NCI-H748 (cell line): ENCODE data around the gene PAX5.

Experiments used
- DNase-seq: peaks from one replicate; lab custom pipeline; 2025; ENCODE audit not compliant: unreplicated experiment; lab: John Stamatoyannopoulos, UW

The PAX5 gene

GRCh38 chr9:37037503-37038301 lies 3.6 kb upstream of the PAX5 start:
- DNase-seq = no peak

GRCh38 chr9:37036776-37037502 lies 2.9 kb upstream of the PAX5 start:
- DNase-seq = peak; percentile 80

GRCh38 chr9:37036371-37036775 lies 2.3 kb upstream of the PAX5 start:
- DNase-seq = peak; percentile 77

GRCh38 chr9:37035648-37036370 lies 1.7 kb upstream of the PAX5 start:
- DNase-seq = peak; percentile 56

- DNase-seq = peak; percentile 59
Observed at GRCh38 chr9:37034938-37035647, 1.0 kb upstream of the PAX5 start.

- DNase-seq = peak; percentile 89
Observed at GRCh38 chr9:37034305-37034937, 353 bp upstream of the PAX5 start.

GRCh38 chr9:37033141-37033540 lies 927 bp downstream of the PAX5 start:
- no peak for DNase-seq

- no peak for DNase-seq
Observed at GRCh38 chr9:37032713-37033112, 1.4 kb downstream of the PAX5 start.

GRCh38 chr9:37031902-37032301 lies 2.2 kb downstream of the PAX5 start:
- DNase-seq = no peak

GRCh38 chr9:37031081-37031480 lies 3.0 kb downstream of the PAX5 start:
- DNase-seq = no peak

- DNase-seq = no peak
Observed at GRCh38 chr9:37030611-37030939, 3.5 kb downstream of the PAX5 start.

GRCh38 chr9:37029776-37030610 lies 4.1 kb downstream of the PAX5 start:
- no peak for DNase-seq

GRCh38 chr9:37029304-37029775 lies 4.7 kb downstream of the PAX5 start:
- no peak for DNase-seq

GRCh38 chr9:37028420-37029031 lies 5.5 kb downstream of the PAX5 start:
- no peak for DNase-seq

GRCh38 chr9:37027582-37028419 lies 6.3 kb downstream of the PAX5 start:
- peak; percentile 98 for DNase-seq

GRCh38 chr9:37026931-37027581 lies 7.0 kb downstream of the PAX5 start:
- DNase-seq = peak; percentile 54

- DNase-seq = peak; percentile 54
Observed at GRCh38 chr9:37026113-37026930, 7.7 kb downstream of the PAX5 start.
